Common myeloid progenitor, CD34-positive (primary cell): ENCODE measurements around the gene BDP1.
"Not testable (repeated sequence)": the region's sequence is repeated elsewhere in the genome, so short reads cannot be mapped to it uniquely, and the experiment has no call there.

Experiments
- CTCF ChIA-PET: fragments of 350-600 bp; sonication (Branson Sonifier 250); formaldehyde crosslinking; loops from one replicate; lab custom pipeline; 2021; ENCODE audit warnings: antibody characterized with exemption; lab: Charles Lee
- POLR2A ChIA-PET: fragments of 350-600 bp; sonication (Branson Sonifier 250); formaldehyde crosslinking; loops from one replicate; lab custom pipeline; 2021; ENCODE audit warnings: antibody characterized with exemption; lab: Charles Lee
- DNase-seq, 3 donors: peaks; one replicate each; pipeline versions ENCODE4 v3.0.0 to v3.0.0-alpha.2; 2013
- H3K27ac ChIP-seq, 2 experiments: 1 replicate in 1 of 2; 2 replicates in 1 of 2; pipeline ENCODE4 v1.7.0; 2013; ENCODE audit warnings: inconsistent platforms in 2 of 2, low read length in 2 of 2, mild to moderate bottlenecking in 2 of 2, low read depth in 1 of 2, moderate library complexity in 1 of 2; ENCODE audit not compliant: severe bottlenecking in 2 of 2, insufficient read depth in 1 of 2, poor library complexity in 1 of 2
- H3K27me3 ChIP-seq, 5 experiments: replicated peaks in 2 of 5; 1 replicate in 3 of 5; 2 replicates in 2 of 5; pipeline versions ENCODE4 v1.6.1 to v1.7.0; 2013; ENCODE audit warnings: low read length in 4 of 5, mild to moderate bottlenecking in 2 of 5, moderate library complexity in 2 of 5, inconsistent platforms in 1 of 5; ENCODE audit not compliant: insufficient read depth in 5 of 5, control insufficient read depth in 4 of 5
- H3K36me3 ChIP-seq, 4 experiments: 1 replicate in 2 of 4; 2 replicates in 2 of 4; pipeline versions ENCODE4 v1.6.1 to v1.7.0; 2013; ENCODE audit warnings: low read length in 3 of 4, control low read depth in 1 of 4, mild to moderate bottlenecking in 1 of 4; ENCODE audit not compliant: control insufficient read depth in 4 of 4, insufficient read depth in 4 of 4
- H3K4me1 ChIP-seq, 4 experiments: 1 replicate in 3 of 4; 2 replicates in 1 of 4; pipeline versions ENCODE4 v1.6.1 to v1.7.1; 2013; ENCODE audit warnings: low read length in 3 of 4, mild to moderate bottlenecking in 3 of 4, control low read depth in 1 of 4, inconsistent platforms in 1 of 4, moderate library complexity in 1 of 4; ENCODE audit not compliant: control insufficient read depth in 4 of 4, insufficient read depth in 4 of 4; ENCODE audit errors: control extremely low read depth in 1 of 4
- H3K4me3 ChIP-seq, 7 experiments: 1 replicate in 4 of 7; 2 replicates in 3 of 7; pipeline versions ENCODE4 v1.5.1 to v1.7.0; 2013; ENCODE audit warnings: mild to moderate bottlenecking in 7 of 7, low read length in 6 of 7, moderate library complexity in 6 of 7, inconsistent platforms in 2 of 7, low read depth in 2 of 7, control low read depth in 1 of 7; ENCODE audit not compliant: insufficient read depth in 4 of 7, control insufficient read depth in 1 of 7; ENCODE audit errors: extremely low read depth in 1 of 7
- H3K9me3 ChIP-seq, 5 experiments: 1 replicate in 4 of 5; 2 replicates in 1 of 5; pipeline versions ENCODE4 v1.6.1 to v1.7.1; 2013; ENCODE audit warnings: low read length in 4 of 5, mild to moderate bottlenecking in 2 of 5, inconsistent platforms in 1 of 5, low read depth in 1 of 5, moderate library complexity in 1 of 5; ENCODE audit not compliant: control insufficient read depth in 4 of 5, insufficient read depth in 2 of 5; ENCODE audit errors: control extremely low read depth in 1 of 5
- WGBS: methylation state at CpG from one replicate; pipeline ENCODE4 v1.1.5; 2013; ENCODE audit not compliant: insufficient coverage; 5-methylcytosine and 5-hydroxymethylcytosine counted together

BDP1 gene

GRCh38 chr5:71446540-71447216 is 8.8 kb upstream of the BDP1 start:
- 81% methylated on average over 7 of the region's 13 CpGs for WGBS
- H3K27ac ChIP-seq, CTCF ChIA-PET, DNase-seq, POLR2A ChIA-PET, H3K9me3 ChIP-seq, H3K4me3 ChIP-seq, H3K36me3 ChIP-seq, H3K4me1 ChIP-seq: not testable (repeated sequence)
- H3K27me3 ChIP-seq, result peaks cover 2 to 17% (median 10%) of the 10 kb centered on the region in 5 experiments

GRCh38 chr5:71447218-71447808 is 8.1 kb upstream of the BDP1 start:
- H3K4me1 ChIP-seq, H3K9me3 ChIP-seq, POLR2A ChIA-PET, H3K27ac ChIP-seq, CTCF ChIA-PET, H3K36me3 ChIP-seq, H3K4me3 ChIP-seq: not testable (repeated sequence)
- WGBS, result no CpG with 5 or more reads among the region's 6 CpGs
- peaks cover 5 to 24% (median 11%) of the 10 kb centered on the region in 5 experiments for H3K27me3 ChIP-seq
- DNase-seq, result peak; percentile 48 to 69 (median 69)

- no peak overlapping the region for H3K27ac ChIP-seq
- H3K9me3 ChIP-seq, result no peaks in the 10 kb centered on the region
- DNase-seq, result no peak
- ChIA-PET POLR2A (no interaction called here), CTCF (no interaction called here)
- H3K4me1 ChIP-seq, result peaks cover 8 to 19% (median 15%) of the 10 kb centered on the region in 4 experiments
- H3K4me3 ChIP-seq, result no peak overlapping the region
- H3K27me3 ChIP-seq, result peaks cover 5 to 16% (median 10%) of the 10 kb centered on the region in 5 experiments
- no CpG with 5 or more reads among the region's 2 CpGs for WGBS
- no peaks in the 10 kb centered on the region for H3K36me3 ChIP-seq
Observed at GRCh38 chr5:71452876-71453275, 2.6 kb upstream of the BDP1 start.

- Histone ChIP-seq H3K27ac (peak overlapping the region; percentile 74 to 91), H3K4me3 (peak overlapping the region in 6 of 7 experiments; percentile 89 to 97 (median 93)), H3K9me3 (no peaks in the 10 kb centered on the region), H3K27me3 (peaks cover 5 to 16% (median 9%) of the 10 kb centered on the region in 5 experiments), H3K36me3 (peaks cover 0 to 14% (median 9%) of the 10 kb centered on the region in 4 experiments), H3K4me1 (peaks cover 8 to 20% (median 15%) of the 10 kb centered on the region in 4 experiments)
- no peak for DNase-seq
- ChIA-PET POLR2A (interaction anchor here (0.6 kb wide), 1 partner anchor 1409 kb away, joined by 3 read pairs; no protein-coding TSS in a partner anchor), CTCF (interaction anchor here (0.9 kb wide), 1 partner anchor 21 kb away, joined by 3 read pairs; no protein-coding TSS in a partner anchor)
- WGBS, result 71% methylated on average over 19 of the region's 19 CpGs
Observed at GRCh38 chr5:71454913-71455312, 538 bp upstream of the BDP1 start.

GRCh38 chr5:71456362-71456743 is 902 bp downstream of the BDP1 start:
- peaks cover 8 to 20% (median 15%) of the 10 kb centered on the region in 4 experiments for H3K4me1 ChIP-seq
- WGBS, result 0% methylated on average over 2 of the region's 4 CpGs
- no peak for DNase-seq
- peak overlapping the region; percentile 82 to 97 (median 93) for H3K4me3 ChIP-seq
- peak overlapping the region in 1 of 2 experiments; percentile 91 for H3K27ac ChIP-seq
- H3K36me3 ChIP-seq, result peaks cover 0 to 27% (median 18%) of the 10 kb centered on the region in 4 experiments
- no peaks in the 10 kb centered on the region for H3K9me3 ChIP-seq
- ChIA-PET POLR2A (no interaction called here), CTCF (no interaction called here)
- peaks cover 2 to 7% (median 3%) of the 10 kb centered on the region in 5 experiments for H3K27me3 ChIP-seq

GRCh38 chr5:71457106-71457505 is 1.7 kb downstream of the BDP1 start:
- peak overlapping the region in 4 of 7 experiments; percentile 92 to 97 (median 94) for H3K4me3 ChIP-seq

GRCh38 chr5:71460693-71461092 is 5.2 kb downstream of the BDP1 start:
- H3K27ac ChIP-seq, result no peak overlapping the region
- H3K9me3 ChIP-seq, result no peaks in the 10 kb centered on the region
- ChIA-PET CTCF (interaction anchor here (0.6 to 1.2 kb wide), 2 partner anchors 13 to 14 kb away, joined by 3 read pairs; no protein-coding TSS in a partner anchor), POLR2A (no interaction called here)
- H3K36me3 ChIP-seq, result peaks cover 17 to 63% (median 41%) of the 10 kb centered on the region in 4 experiments
- no peak overlapping the region for H3K4me3 ChIP-seq
- no peaks in the 10 kb centered on the region for H3K27me3 ChIP-seq
- 100% methylated on average over 1 of the region's 1 CpG for WGBS
- H3K4me1 ChIP-seq, result peaks cover 7 to 15% (median 11%) of the 10 kb centered on the region in 4 experiments
- DNase-seq, result no peak

More at GRCh38 chr5:71457106-71457505, 1.7 kb downstream of the BDP1 start:
- Histone ChIP-seq H3K27ac (peak overlapping the region in 1 of 2 experiments; percentile 91), H3K36me3 (peaks cover 6 to 35% (median 21%) of the 10 kb centered on the region in 4 experiments), H3K4me1 (peaks cover 8 to 20% (median 15%) of the 10 kb centered on the region in 4 experiments), H3K27me3 (peaks cover 0 to 2% (median under 1%) of the 10 kb centered on the region in 5 experiments), H3K9me3 (no peaks in the 10 kb centered on the region)
- ChIA-PET CTCF (no interaction called here), POLR2A (no interaction called here)
- 98% methylated on average over 6 of the region's 8 CpGs for WGBS
- no peak for DNase-seq
